NCI-H446 (cell line): ENCODE data around the gene CCR7.

Experiments used
- DNase-seq, 2 experiments: peaks; one replicate each; lab custom pipeline; 2025; lab: John Stamatoyannopoulos, UW

The CCR7 gene

GRCh38 chr17:40564883-40565768, at the start of gene CCR7:
Gene CCR7, minus strand, starts transcription at chr17:40565472. Its CDS starts 63 bp downstream, at chr17:40565409.
- DNase-seq, result no peak

GRCh38 chr17:40614431-40615067, 49.3 kb upstream of the CCR7 start:
- no peak for DNase-seq

- no peak for DNase-seq
These were observed 48.3 kb upstream of the CCR7 start for GRCh38 chr17:40613467-40614154.

- DNase-seq, result no peak
These were observed 47.5 kb upstream of the CCR7 start for GRCh38 chr17:40612599-40613244.

GRCh38 chr17:40611840-40612474, 46.7 kb upstream of the CCR7 start:
- no peak for DNase-seq

- no peak for DNase-seq
These were observed 45.1 kb upstream of the CCR7 start for GRCh38 chr17:40610359-40610758.

GRCh38 chr17:40608061-40608581, 42.8 kb upstream of the CCR7 start:
- DNase-seq, result no peak

GRCh38 chr17:40607641-40608040, 42.4 kb upstream of the CCR7 start:
- DNase-seq, result no peak

GRCh38 chr17:40606548-40607353, 41.5 kb upstream of the CCR7 start:
- DNase-seq, result no peak

GRCh38 chr17:40605306-40605705, 40.0 kb upstream of the CCR7 start:
- no peak for DNase-seq

- DNase-seq, result no peak
These were observed 39.2 kb upstream of the CCR7 start for GRCh38 chr17:40604327-40605080.

GRCh38 chr17:40602445-40603443, 37.5 kb upstream of the CCR7 start:
- no peak for DNase-seq

- no peak for DNase-seq
These were observed 35.3 kb upstream of the CCR7 start for GRCh38 chr17:40600486-40601046.

GRCh38 chr17:40599468-40599763, 34.1 kb upstream of the CCR7 start:
- no peak for DNase-seq

GRCh38 chr17:40598619-40599467, 33.6 kb upstream of the CCR7 start:
- DNase-seq, result no peak

GRCh38 chr17:40598301-40598618, 33.0 kb upstream of the CCR7 start:
- no peak for DNase-seq

- DNase-seq, result no peak
These were observed 32.5 kb upstream of the CCR7 start for GRCh38 chr17:40597556-40598300.
